HepG2 (cell line): Measurements from ENCODE around the gene EBF3. TPM values are rescaled to one million over a fixed set of nuclear protein-coding genes. Genes with fewer than 3 reads are reported as not detected.

Experiments used
- ATAC-seq: fragments of 200-7000 bp; cut with Tn5 transposase; 3 replicates; pipeline ENCODE4 v1.9.1; 2020; ENCODE audit warnings: mild to moderate bottlenecking, moderate library complexity
- BruUV-seq: library from RNA; stranded (reverse); fragments of 400-500 nt; replicated peaks from 2 replicates; lab custom pipeline; 2021; lab: Mats Ljungman, UMichigan
- CTCF ChIA-PET: fragments of 300-600 bp; formaldehyde crosslinking; extraction: SDS; loops from one replicate; lab custom pipeline; 2021; ENCODE audit warnings: low total read pairs, inconsistent platforms, low intra/inter-chr PET ratio; lab: Yijun Ruan, JAX
- POLR2A ChIA-PET: fragments of 350-600 bp; sonication (Branson Sonifier 250); formaldehyde crosslinking; loops from one replicate; lab custom pipeline; 2020; ENCODE audit warnings: antibody characterized with exemption, inconsistent platforms; lab: Yijun Ruan, JAX
- DNase-seq: peaks from one replicate; pipeline ENCODE4 v3.0.0-alpha.2; 2015; ENCODE audit warnings: low spot score
- FAIRE-seq: peaks from 3 replicates; lab custom pipeline; 2011; peaks lifted over from hg19 to GRCh38; lab: Jason Lieb, UNC
- H2AFZ ChIP-seq: one replicate; pipeline ENCODE4 v1.6.1; 2011; ENCODE audit warnings: low read length, inconsistent platforms
- H3K27ac ChIP-seq: fragments of 300-600 bp; 3 replicates; pipeline ENCODE4 v1.8.0; 2011; ENCODE audit warnings: mixed run types, mild to moderate bottlenecking, mixed read lengths, low read length, inconsistent platforms; ENCODE audit not compliant: insufficient read depth; ENCODE audit errors: extremely low read length
- H3K27me3 ChIP-seq, 2 experiments: fragments of 200-600 bp in 1 of 2; 2 replicates in 1 of 2; 3 replicates in 1 of 2; pipeline versions ENCODE4 v1.6.0 to v1.8.0; 2011; ENCODE audit warnings: low read length in 2 of 2, mild to moderate bottlenecking in 2 of 2, moderate library complexity in 2 of 2, inconsistent platforms in 1 of 2; ENCODE audit not compliant: insufficient read depth in 2 of 2, control insufficient read depth in 1 of 2
- H3K36me3 ChIP-seq, 2 experiments: fragments of 200-600 bp in 1 of 2; replicated peaks in 1 of 2; 2 replicates in 1 of 2; 3 replicates in 1 of 2; pipeline versions ENCODE4 v1.5.1 to v1.8.0; 2011; ENCODE audit warnings: low read length in 2 of 2, inconsistent platforms in 1 of 2; ENCODE audit not compliant: insufficient read depth in 2 of 2, control insufficient read depth in 1 of 2
- H3K4me1 ChIP-seq: 2 replicates; pipeline ENCODE4 v1.5.1; 2012; ENCODE audit warnings: low read length, inconsistent platforms; ENCODE audit not compliant: insufficient read depth
- H3K4me2 ChIP-seq: 2 replicates; pipeline ENCODE4 v1.6.0; 2011; ENCODE audit warnings: low read depth, low read length, inconsistent platforms
- H3K4me3 ChIP-seq, 3 experiments: fragments of 200-600 bp in 1 of 3; sonication (generic), shearing (Covaris generic) in 1 of 3; replicated peaks in 1 of 3; 2 replicates each; pipeline ENCODE4 v1.5.1; 2011 to 2016; ENCODE audit warnings: low read length in 3 of 3, inconsistent platforms in 2 of 3, low read depth in 2 of 3, mild to moderate bottlenecking in 2 of 3, control low read depth in 1 of 3, mixed read lengths in 1 of 3; ENCODE audit not compliant: insufficient read depth in 1 of 3
- H3K79me2 ChIP-seq: one replicate; pipeline ENCODE4 v1.6.1; 2011; ENCODE audit warnings: low read length, inconsistent platforms; ENCODE audit not compliant: insufficient read depth
- H3K9ac ChIP-seq: 2 replicates; pipeline ENCODE4 v1.6.0; 2011; ENCODE audit warnings: mild to moderate bottlenecking, low read depth, low read length, inconsistent platforms; ENCODE audit not compliant: insufficient read depth
- H3K9me3 ChIP-seq: 2 replicates; pipeline ENCODE4 v1.5.1; 2012; ENCODE audit warnings: mild to moderate bottlenecking, low read length
- H4K20me1 ChIP-seq: 2 replicates; pipeline ENCODE4 v1.6.0; 2011; ENCODE audit warnings: inconsistent platforms, mild to moderate bottlenecking, low read length, moderate library complexity; ENCODE audit not compliant: insufficient read depth
- CBX2 ChIP-seq, 2 experiments: fragments of 200-600 bp in 1 of 2; sonication (generic); formaldehyde crosslinking in 1 of 2; IDR thresholded peaks; 2 replicates each; pipeline versions ENCODE4 v1.7.0 to v1.8.1; 2018 to 2022; ENCODE audit warnings: low read depth in 2 of 2, low read length in 1 of 2, mild to moderate bottlenecking in 1 of 2, missing genetic modification reagents in 1 of 2
- CCDC6 ChIP-seq: sonication (generic); formaldehyde crosslinking; IDR thresholded peaks from 2 replicates; pipeline ENCODE4 v1.8.1; 2022; ENCODE audit warnings: mild to moderate bottlenecking, missing genetic modification reagents, moderate library complexity
- DPF2 ChIP-seq: sonication (generic); formaldehyde crosslinking; IDR thresholded peaks from 2 replicates; pipeline ENCODE4 v1.4.0; 2020; ENCODE audit warnings: mild to moderate bottlenecking, low read depth, missing genetic modification reagents, borderline replicate concordance
- EZH2 ChIP-seq: conservative IDR thresholded peaks from 2 replicates; pipeline ENCODE4 v1.6.1; 2012; ENCODE audit warnings: mild to moderate bottlenecking, low read depth, low read length, moderate library complexity
- GRHL1 ChIP-seq: sonication (generic); formaldehyde crosslinking; conservative IDR thresholded peaks from 2 replicates; pipeline ENCODE4 v1.8.0; 2022; ENCODE audit warnings: missing genetic modification reagents
- JDP2 ChIP-seq: sonication (generic); formaldehyde crosslinking; IDR thresholded peaks from 2 replicates; pipeline ENCODE4 v1.8.1; 2022; ENCODE audit warnings: missing genetic modification reagents, borderline replicate concordance
- MEIS1 ChIP-seq: sonication (generic); formaldehyde crosslinking; IDR thresholded peaks from 2 replicates; pipeline ENCODE4 v1.9.0; 2021; ENCODE audit warnings: mild to moderate bottlenecking, missing genetic modification reagents, moderate library complexity, borderline replicate concordance
- NFKB2 ChIP-seq: sonication (generic); formaldehyde crosslinking; IDR thresholded peaks from 2 replicates; pipeline ENCODE4 v1.4.0; 2020; ENCODE audit warnings: missing genetic modification reagents, borderline replicate concordance
- REPIN1 ChIP-seq: sonication (generic); formaldehyde crosslinking; IDR thresholded peaks from 2 replicates; pipeline ENCODE4 v1.8.0; 2022; ENCODE audit warnings: missing genetic modification reagents, low read depth, mild to moderate bottlenecking, borderline replicate concordance
- SNAPC2 ChIP-seq: sonication (generic); formaldehyde crosslinking; IDR thresholded peaks from 2 replicates; pipeline ENCODE4 v1.8.1; 2022; ENCODE audit warnings: mild to moderate bottlenecking, missing genetic modification reagents
- TRIM24 ChIP-seq: sonication (generic); formaldehyde crosslinking; IDR thresholded peaks from 2 replicates; pipeline ENCODE4 v1.8.0; 2022; ENCODE audit warnings: mild to moderate bottlenecking, missing genetic modification reagents
- YEATS4 ChIP-seq: sonication (generic); formaldehyde crosslinking; IDR thresholded peaks from 2 replicates; pipeline ENCODE4 v1.4.0; 2020; ENCODE audit warnings: missing genetic modification reagents, borderline replicate concordance
- ZNF138 ChIP-seq: sonication (generic); formaldehyde crosslinking; IDR thresholded peaks from 2 replicates; pipeline ENCODE4 v1.5.0; 2020; ENCODE audit warnings: mild to moderate bottlenecking, low read depth, missing genetic modification reagents
- ZNF256 ChIP-seq: sonication (generic); formaldehyde crosslinking; conservative IDR thresholded peaks from 2 replicates; pipeline ENCODE4 v1.4.0; 2020; ENCODE audit warnings: missing genetic modification reagents
- ZNF597 ChIP-seq: sonication (generic); formaldehyde crosslinking; IDR thresholded peaks from 2 replicates; pipeline ENCODE4 v1.5.0; 2020; ENCODE audit warnings: missing genetic modification reagents
- ZNF7 ChIP-seq: IDR thresholded peaks from 2 replicates; pipeline ENCODE4 v1.6.1; 2016; ENCODE audit warnings: missing biosample characterization, missing genetic modification reagents
- WGBS: methylation state at CpG from one replicate; pipeline ENCODE4 v1.1.6; 2017; ENCODE audit warnings: low lambda C conversion rate; 5-methylcytosine and 5-hydroxymethylcytosine counted together
- in situ Hi-C: cut with HindIII; loops from 2 replicates; pipeline ENCODE4 v1.10.0; 2017; ENCODE audit warnings: low pct_unique_long_range_greater_than_20kb; ENCODE audit not compliant: extremely low pct_ligation_motif_present
- intact Hi-C: fragments of 100-400 bp; cut with micrococcal nuclease; formaldehyde crosslinking; loops from one replicate; pipeline ENCODE4 v1.10.0; 2022; ENCODE audit not compliant: unreplicated experiment
- polyA plus RNA-seq, 8 experiments: library from polyadenylated mRNA; depleted of rRNA in 3 of 8; stranded (reverse) in 7 of 8; unstranded in 1 of 8; fragments of >200 nt; fragmentation: Illumina TruSeq in 4 of 8; extraction: Trizol in 4 of 8; gene quantifications; 2 replicates each; pipeline versions ENCODE4 v1.2.1 to v1.2.3, GENCODE V29; 2011 to 2016; ENCODE audit warnings: low read depth in 4 of 8, missing spikeins in 1 of 8, mixed read lengths in 1 of 8; ENCODE audit not compliant: insufficient read depth in 1 of 8
- total RNA-seq, 5 experiments: library from RNA; depleted of rRNA; stranded (reverse); fragments of >200 nt; fragmentation: Illumina TruSeq; extraction: Trizol; gene quantifications; 2 replicates each; pipeline ENCODE4 v1.2.3, GENCODE V29; 2016; ENCODE audit warnings: low read depth in 1 of 5

The EBF3 gene
- total and polyA plus RNA-seq, 2 of the 13 experiments (the other 11 are each of a cell fraction or from before 2014, with no cell fraction given): not detected

- H2AFZ ChIP-seq: no peak overlapping the region
- in situ Hi-C loops (no loop called here), intact Hi-C loops (no loop called here)
- no peaks in the 10 kb centered on the region for H3K9me3 ChIP-seq
- no peaks in the 10 kb centered on the region for H3K4me1 ChIP-seq
- WGBS: 57% methylated on average over 20 of the region's 22 CpGs
- H3K27ac ChIP-seq: no peak overlapping the region
- H4K20me1 ChIP-seq: no peaks in the 10 kb centered on the region
- H3K9ac ChIP-seq: no peak overlapping the region
- no peak for TF ChIP-seq SNAPC2 (CRISPR knock-in tag)
- no peak for TF ChIP-seq TRIM24 (CRISPR knock-in tag)
- TF ChIP-seq GRHL1 (CRISPR knock-in tag): no peak
- TF ChIP-seq DPF2 (CRISPR knock-in tag): no peak
- TF ChIP-seq REPIN1 (CRISPR knock-in tag): no peak
- TF ChIP-seq EZH2: no peak
- no peak for TF ChIP-seq JDP2 (CRISPR knock-in tag)
- TF ChIP-seq CBX2 (IDR thresholded peaks at IDR 0.05; ENCODE audit: low read depth, low read length): no peak
- no peak for TF ChIP-seq CBX2 (CRISPR knock-in tag; IDR thresholded peaks at IDR 0.05; ENCODE audit: low read depth)
- no peak for TF ChIP-seq ZNF597 (CRISPR knock-in tag)
- no peak for TF ChIP-seq NFKB2 (CRISPR knock-in tag)
- TF ChIP-seq YEATS4 (CRISPR knock-in tag): no peak
- TF ChIP-seq ZNF7 (CRISPR knock-in tag): no peak
- TF ChIP-seq CCDC6 (CRISPR knock-in tag): no peak
- no peak for TF ChIP-seq MEIS1 (CRISPR knock-in tag)
- no peak for TF ChIP-seq ZNF138 (CRISPR knock-in tag)
- no peak for TF ChIP-seq ZNF256 (CRISPR knock-in tag)
- TF ChIP-seq, all 625 proteins: peak for 0
- Histone ChIP-seq H3K36me3 (no peaks in the 10 kb centered on the region), H3K4me3 (no peak overlapping the region), H3K4me2 (no peak overlapping the region), H3K79me2 (no peaks in the 10 kb centered on the region), H3K27me3 (peaks cover 0 to 14% of the 10 kb centered on the region in 2 experiments; a peak in 2 of 5 replicates)
- DNase-seq (no peak), ATAC-seq (no peak), FAIRE-seq (no peak)
- ChIA-PET POLR2A (no interaction called here), CTCF (no interaction called here)
- BruUV-seq: no TSS peak
Measured at GRCh38 chr10:129843131-129843541, 120.9 kb downstream of the EBF3 start.
